Mucosa of rectum (tissue), 2 donors: Measurements from ENCODE around the gene EFNA4.

Experiments
- H3K27ac ChIP-seq, 2 donors: one replicate each; pipeline ENCODE4 v1.7.0; 2013; ENCODE audit warnings: inconsistent platforms in 2 of 2, low read depth in 2 of 2, low read length in 2 of 2
- H3K27me3 ChIP-seq, 2 donors: one replicate each; pipeline ENCODE4 v1.7.0; 2013; ENCODE audit warnings: low read length in 2 of 2; ENCODE audit not compliant: control insufficient read depth in 2 of 2, insufficient read depth in 2 of 2
- H3K36me3 ChIP-seq, 2 donors: one replicate each; pipeline ENCODE4 v1.7.0; 2013; ENCODE audit warnings: low read length in 2 of 2; ENCODE audit not compliant: control insufficient read depth in 2 of 2, insufficient read depth in 2 of 2
- H3K4me1 ChIP-seq, 2 donors: one replicate each; pipeline ENCODE4 v1.7.0; 2013; ENCODE audit warnings: low read length in 2 of 2, mild to moderate bottlenecking in 1 of 2; ENCODE audit not compliant: control insufficient read depth in 2 of 2, insufficient read depth in 2 of 2
- H3K4me3 ChIP-seq, 2 donors: one replicate each; pipeline ENCODE4 v1.7.0; 2013; ENCODE audit warnings: low read length in 2 of 2
- H3K9ac ChIP-seq, 2 donors: one replicate each; pipeline ENCODE4 v1.7.0; 2013; ENCODE audit warnings: low read length in 2 of 2, low read depth in 1 of 2, mild to moderate bottlenecking in 1 of 2
- H3K9me3 ChIP-seq, 2 donors: one replicate each; pipeline ENCODE4 v1.7.0; 2013; ENCODE audit warnings: low read length in 2 of 2; ENCODE audit not compliant: control insufficient read depth in 2 of 2
- donor health status: healthy.
- donor health status: Normal muscosa, but diverticular disease.

The EFNA4 gene

DNA sequence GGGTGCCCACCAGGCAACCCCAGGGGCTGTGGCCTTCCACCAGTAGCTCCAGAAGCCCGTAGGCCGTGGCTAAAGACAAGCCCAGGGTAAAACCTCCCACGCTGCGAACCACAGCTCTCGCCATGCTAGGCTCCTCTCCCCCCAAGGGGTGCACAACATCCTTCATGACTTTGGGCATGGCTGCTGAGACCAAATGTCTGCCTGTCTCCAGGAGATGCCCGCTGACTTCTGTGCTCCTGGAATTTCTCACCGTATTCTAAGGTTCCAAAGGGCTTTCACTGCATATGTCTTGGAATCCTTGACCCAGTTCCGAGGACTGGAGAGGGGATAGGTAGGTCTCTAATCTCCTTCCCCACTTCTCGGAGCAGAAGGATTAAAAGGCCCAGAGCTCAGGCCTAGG lies 30.0 kb upstream of the EFNA4 start, which contains the start of the genes DCST1 and DCST2:
DCST1 (plus strand) TSS at position 301 of the 400 bp plus-strand sequence. CDS start 213 bp downstream, outside the sequence.
DCST2 (minus strand) TSS at position 258 of the 400 bp plus-strand sequence; CDS start at position 178, 80 bp downstream.
- H3K27ac ChIP-seq, result no peak within 1 kb of the TSS
- no peaks in the 10 kb centered on the region for H3K9me3 ChIP-seq
- peaks cover 9 to 15% of the 10 kb centered on the region in 2 donors for H3K4me1 ChIP-seq
- H3K4me3 ChIP-seq, result no peak within 1 kb of the TSS
- no peaks in the 10 kb centered on the region for H3K27me3 ChIP-seq
- H3K36me3 ChIP-seq, result no peaks in the 10 kb centered on the region
- no peak within 1 kb of the TSS for H3K9ac ChIP-seq

DNA sequence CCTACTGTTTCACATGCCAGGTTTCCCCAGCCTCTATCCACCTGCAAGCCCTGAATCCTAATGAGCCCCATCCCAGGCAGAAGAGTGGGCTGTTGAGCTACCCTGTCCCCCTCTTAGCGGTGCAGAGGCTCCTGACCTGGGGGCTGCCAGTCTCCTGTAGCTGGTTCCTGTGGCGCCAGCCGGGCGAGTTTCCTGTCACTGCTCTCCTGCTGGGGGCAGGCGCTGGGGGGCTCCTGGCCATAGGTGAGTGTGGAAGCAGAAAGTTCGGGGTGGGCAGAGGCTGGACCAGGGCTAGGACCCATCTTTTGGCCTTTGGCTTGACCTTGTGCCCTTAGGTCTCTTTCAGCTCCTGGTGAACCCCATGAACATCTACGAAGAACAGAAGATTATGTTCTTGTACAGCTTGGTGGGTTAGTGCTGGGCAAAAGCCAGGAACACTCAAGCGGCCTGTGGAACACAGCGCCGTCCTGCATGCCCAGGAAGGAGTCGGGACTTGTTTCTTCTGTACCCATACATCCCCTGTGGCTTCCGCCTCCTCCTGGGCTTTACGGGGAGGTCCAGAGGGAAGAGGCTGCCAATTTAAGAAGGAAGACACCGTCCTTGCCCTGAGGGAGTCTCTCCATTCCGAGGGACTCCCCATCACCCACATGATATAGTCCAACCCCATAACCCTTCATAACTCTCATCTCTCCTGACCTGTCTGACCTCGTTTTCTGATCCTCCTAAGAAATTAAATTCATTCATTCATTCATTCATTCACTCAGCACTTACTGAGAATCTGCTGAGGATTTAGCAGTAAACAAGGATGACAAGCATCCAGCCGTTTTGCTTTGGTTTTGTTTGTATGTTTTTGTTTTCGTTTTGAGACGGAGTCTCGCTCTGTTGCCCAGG lies 29.0 kb upstream of the EFNA4 start:
- Histone ChIP-seq H3K27ac (no peak overlapping the region), H3K36me3 (no peaks in the 10 kb centered on the region), H3K9me3 (no peaks in the 10 kb centered on the region), H3K4me1 (peaks cover 18 to 26% of the 10 kb centered on the region in 2 donors), H3K27me3 (no peaks in the 10 kb centered on the region), H3K4me3 (no peak overlapping the region), H3K9ac (no peak overlapping the region)

DNA sequence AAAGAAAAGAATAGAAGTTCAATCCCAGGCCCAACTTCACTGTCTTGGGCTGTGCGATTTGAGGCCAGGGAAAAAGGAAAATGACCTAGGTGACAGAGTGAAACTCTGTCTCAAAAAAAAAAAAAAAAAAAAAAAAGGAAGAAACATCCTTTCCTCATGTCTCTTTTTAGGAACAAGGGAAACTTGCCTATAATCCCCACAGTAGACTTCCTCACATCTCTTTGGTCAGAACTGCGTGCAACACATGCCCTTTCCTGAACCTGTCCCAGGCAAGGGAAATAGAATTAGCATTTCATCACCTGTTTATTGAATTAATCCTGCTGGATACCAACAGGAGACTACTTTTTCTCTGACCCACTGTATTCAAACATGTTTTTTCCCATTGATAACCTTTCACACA lies 27.6 kb upstream of the EFNA4 start:
- no peak overlapping the region for H3K9ac ChIP-seq
- H3K36me3 ChIP-seq, result no peaks in the 10 kb centered on the region
- peaks cover 18 to 26% of the 10 kb centered on the region in 2 donors for H3K4me1 ChIP-seq
- no peak overlapping the region for H3K4me3 ChIP-seq
- H3K27ac ChIP-seq, result no peak overlapping the region
- no peaks in the 10 kb centered on the region for H3K9me3 ChIP-seq
- no peaks in the 10 kb centered on the region for H3K27me3 ChIP-seq

DNA sequence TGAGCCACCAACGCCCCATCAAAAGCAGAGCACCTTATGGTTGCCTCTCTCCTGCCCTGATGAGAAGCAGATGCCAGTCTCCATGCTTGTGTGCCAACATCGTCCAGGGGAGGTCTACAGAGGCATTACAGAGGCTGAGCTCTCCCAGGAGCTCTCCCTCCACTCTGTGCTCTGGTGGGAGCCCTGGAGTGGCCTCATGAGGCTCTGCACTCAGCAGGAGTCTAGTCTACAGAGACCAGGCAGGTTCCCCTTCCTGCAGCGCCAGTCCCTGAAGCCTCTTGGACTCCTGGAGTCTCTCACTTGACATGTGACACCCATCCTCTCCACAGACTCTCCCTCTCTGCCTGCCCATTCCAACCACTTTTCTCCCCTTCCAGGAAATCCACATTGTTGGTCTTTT lies 26.5 kb upstream of the EFNA4 start:
- no peaks in the 10 kb centered on the region for H3K9me3 ChIP-seq
- no peak overlapping the region for H3K27ac ChIP-seq
- no peaks in the 10 kb centered on the region for H3K27me3 ChIP-seq
- no peak overlapping the region for H3K9ac ChIP-seq
- H3K4me1 ChIP-seq, result peaks cover 18 to 26% of the 10 kb centered on the region in 2 donors
- H3K36me3 ChIP-seq, result no peaks in the 10 kb centered on the region
- H3K4me3 ChIP-seq, result no peak overlapping the region

DNA sequence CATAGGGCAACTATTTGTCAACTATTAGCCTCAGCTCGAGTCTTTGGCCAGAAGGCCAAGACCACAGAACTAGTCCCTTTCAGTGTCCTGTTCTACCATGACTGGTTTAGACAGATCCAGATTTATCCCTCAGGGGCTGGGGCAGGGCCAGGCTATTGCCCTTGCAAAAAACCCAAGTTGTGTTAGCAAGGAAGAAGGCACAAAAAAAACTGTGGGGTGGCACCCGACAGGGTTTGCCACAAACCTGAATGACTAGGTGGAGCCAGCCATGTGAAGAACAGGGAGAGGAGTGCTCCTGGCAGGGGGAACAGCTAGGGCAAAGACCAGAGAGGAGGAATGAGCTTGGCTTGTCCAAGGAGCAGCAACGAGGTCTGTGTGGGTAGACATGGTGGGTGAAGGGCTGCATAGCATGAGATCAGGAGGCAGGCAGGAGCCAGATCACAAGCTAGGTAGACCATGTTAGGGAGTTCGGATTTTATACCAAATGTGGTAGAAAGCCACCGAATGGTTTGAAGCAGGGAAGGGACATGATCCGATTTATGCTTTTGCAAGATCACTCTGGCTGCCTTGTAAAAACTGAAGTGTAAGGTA lies 25.6 kb upstream of the EFNA4 start:
- peak overlapping the region in 1 of 2 donors; percentile 37 for H3K4me3 ChIP-seq
- H3K9me3 ChIP-seq, result no peaks in the 10 kb centered on the region
- H3K27me3 ChIP-seq, result no peaks in the 10 kb centered on the region
- H3K36me3 ChIP-seq, result no peaks in the 10 kb centered on the region
- H3K27ac ChIP-seq, result peak overlapping the region; percentile 85 to 92
- peaks cover 21 to 33% of the 10 kb centered on the region in 2 donors for H3K4me1 ChIP-seq
- H3K9ac ChIP-seq, result peak overlapping the region in 1 of 2 donors; percentile 61

DNA sequence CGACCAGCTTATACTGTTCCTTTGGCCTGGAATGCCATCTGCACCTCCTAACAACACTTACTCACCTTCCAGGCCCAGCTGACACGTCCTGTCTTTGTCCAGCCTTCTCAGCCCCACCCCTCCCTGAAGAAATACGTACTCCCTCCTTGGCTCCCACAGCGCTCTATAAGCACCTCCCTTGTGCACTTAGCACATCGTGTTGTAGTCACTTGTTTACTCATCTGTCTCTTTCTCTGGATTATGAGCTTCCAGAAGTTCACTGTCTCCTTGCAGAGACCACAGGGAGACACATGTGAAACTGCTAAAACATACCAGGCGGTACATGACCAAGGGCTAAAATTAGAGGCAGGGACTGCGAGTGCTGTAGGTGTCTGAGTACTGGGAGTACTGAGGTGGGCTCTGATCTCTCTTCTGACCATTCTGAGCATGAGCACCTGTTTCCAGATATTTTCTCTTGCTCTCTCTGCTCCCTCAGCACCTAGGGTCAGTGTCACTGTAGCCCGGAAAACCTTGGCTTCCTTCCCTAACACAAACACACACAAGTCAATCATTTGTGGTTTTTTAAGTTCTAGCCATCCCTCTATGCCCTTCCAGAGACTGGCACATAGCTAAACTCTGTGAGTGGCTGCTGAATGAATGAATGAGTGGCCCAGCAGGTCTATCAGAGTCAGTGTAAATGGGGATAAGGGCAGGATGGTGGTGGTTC lies 24.8 kb upstream of the EFNA4 start:
- Histone ChIP-seq H3K27ac (peak overlapping the region; percentile 85 to 92), H3K36me3 (no peaks in the 10 kb centered on the region), H3K4me3 (peak overlapping the region in 1 of 2 donors; percentile 26), H3K9ac (peak overlapping the region; percentile 64 to 67), H3K27me3 (no peaks in the 10 kb centered on the region), H3K4me1 (peaks cover 27 to 40% of the 10 kb centered on the region in 2 donors), H3K9me3 (no peaks in the 10 kb centered on the region)

DNA sequence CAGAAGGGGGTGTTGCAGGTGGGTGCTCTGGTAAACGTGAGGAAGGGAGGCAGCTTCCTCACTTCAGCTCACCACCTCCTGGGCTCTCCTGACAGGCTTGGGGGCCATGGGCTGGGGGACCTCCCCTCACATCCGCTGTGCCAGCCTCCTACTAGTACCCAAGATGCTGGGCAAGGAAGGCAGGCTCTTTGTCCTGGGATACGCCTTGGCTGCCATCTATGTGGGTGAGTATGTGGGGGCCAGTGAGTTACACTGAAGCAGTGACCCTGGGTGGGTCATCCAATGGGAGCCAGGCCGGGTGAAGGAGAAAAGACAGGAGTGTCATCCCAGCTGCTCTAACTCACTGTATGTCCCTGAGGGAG lies 24.3 kb upstream of the EFNA4 start:
- Histone ChIP-seq H3K4me3 (no peak overlapping the region), H3K27me3 (no peaks in the 10 kb centered on the region), H3K36me3 (no peaks in the 10 kb centered on the region), H3K27ac (peak overlapping the region; percentile 85 to 92), H3K9me3 (no peaks in the 10 kb centered on the region), H3K9ac (peak overlapping the region; percentile 64 to 67), H3K4me1 (peaks cover 33 to 45% of the 10 kb centered on the region in 2 donors)

DNA sequence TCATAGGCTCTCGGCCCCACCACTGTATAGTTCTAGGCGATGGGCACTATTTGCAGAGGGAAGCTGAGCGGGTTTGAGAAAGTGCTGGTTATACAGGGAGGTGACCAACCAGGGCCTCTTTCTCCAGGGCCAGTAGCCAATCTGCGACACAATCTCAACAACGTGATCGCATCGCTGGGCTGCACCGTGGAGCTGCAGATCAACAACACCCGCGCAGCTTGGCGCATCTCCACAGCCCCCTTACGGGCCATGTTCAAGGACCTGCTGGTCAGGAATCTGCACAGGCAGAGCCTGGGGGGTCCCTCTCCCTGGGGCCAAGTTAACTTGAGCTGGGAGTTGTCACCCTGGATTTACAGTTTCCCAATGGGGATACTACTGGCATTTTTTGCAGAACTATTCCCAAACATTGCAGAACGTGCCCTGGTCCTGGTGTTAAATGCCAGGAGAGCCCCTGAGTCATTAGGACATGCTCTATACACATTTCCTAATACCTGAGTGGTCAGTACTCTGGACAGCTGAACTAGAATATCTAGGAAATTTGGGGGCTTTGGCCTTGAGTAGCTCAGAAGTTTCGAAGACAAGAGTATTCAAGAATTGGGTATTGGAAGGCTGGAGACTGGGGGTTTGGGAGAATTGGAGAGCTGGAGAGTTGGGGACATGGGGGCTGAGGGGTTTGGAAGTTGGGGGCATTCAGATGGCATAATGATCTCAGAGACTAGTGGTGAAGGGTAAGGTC lies 23.0 kb upstream of the EFNA4 start:
- H3K27me3 ChIP-seq, result no peaks in the 10 kb centered on the region
- H3K4me1 ChIP-seq, result peaks cover 44 to 57% of the 10 kb centered on the region in 2 donors
- H3K9ac ChIP-seq, result no peak overlapping the region
- no peak overlapping the region for H3K27ac ChIP-seq
- H3K36me3 ChIP-seq, result no peaks in the 10 kb centered on the region
- no peak overlapping the region for H3K4me3 ChIP-seq
- H3K9me3 ChIP-seq, result no peaks in the 10 kb centered on the region

DNA sequence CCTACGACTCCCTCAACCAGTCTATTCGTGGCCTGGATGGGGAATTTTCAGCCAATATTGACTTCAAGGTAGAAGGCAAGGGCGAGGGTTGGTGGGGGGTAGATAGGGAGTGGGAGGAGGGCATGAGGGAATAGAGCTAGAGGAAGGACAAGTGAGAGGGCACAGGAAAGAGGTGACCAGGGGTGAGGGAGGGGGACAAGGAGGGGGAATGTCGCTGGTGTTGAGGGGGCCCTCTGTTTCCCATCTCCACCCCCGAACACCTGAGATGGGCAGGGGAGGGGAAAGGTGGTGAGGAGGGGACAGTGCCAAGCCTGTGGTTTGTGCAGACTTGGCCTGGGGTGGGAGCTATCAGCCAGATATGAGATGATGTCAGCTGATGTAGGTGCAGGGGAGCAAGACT lies 20.8 kb upstream of the EFNA4 start:
- H3K9ac ChIP-seq, result peak overlapping the region; percentile 48 to 74
- no peaks in the 10 kb centered on the region for H3K9me3 ChIP-seq
- peak overlapping the region; percentile 90 to 97 for H3K27ac ChIP-seq
- H3K27me3 ChIP-seq, result no peaks in the 10 kb centered on the region
- H3K4me3 ChIP-seq, result peak overlapping the region in 1 of 2 donors; percentile 36
- peaks cover 43 to 49% of the 10 kb centered on the region in 2 donors for H3K4me1 ChIP-seq
- H3K36me3 ChIP-seq, result no peaks in the 10 kb centered on the region
